ENCODE data around the gene TMEM17. TPM values are rescaled to one million over a fixed set of nuclear protein-coding genes. Genes with fewer than 3 reads are reported as not detected.

The TMEM17 gene
- total and polyA plus RNA-seq, 2 donors (not counting 3 experiments of a cell fraction or from before 2014, with no cell fraction given) = 0.91 to 2.0 TPM

DNA sequence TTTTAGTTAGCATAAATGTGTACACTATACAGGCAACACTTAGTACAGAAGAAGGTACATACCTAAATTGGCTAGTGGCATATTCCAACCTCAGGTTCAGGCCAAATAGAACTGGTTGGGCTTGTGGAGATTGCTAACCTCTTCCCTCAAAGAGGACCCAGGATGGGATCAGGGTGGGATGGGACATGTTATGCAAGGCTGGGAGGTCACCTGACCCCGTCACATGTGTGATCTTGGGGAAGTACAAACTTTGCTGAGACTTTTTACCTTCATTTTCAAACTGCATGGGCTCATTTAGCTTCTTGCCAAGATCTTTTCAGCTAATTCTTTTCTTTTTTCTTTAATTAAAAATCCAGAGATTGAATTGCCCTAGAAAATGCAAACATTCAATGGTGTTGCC is 36.9 kb downstream of the TMEM17 start:
- dilution Hi-C loops (cut with MboI; ENCODE audit: extremely low pct_ligation_motif_present, low sequenced_read_pairs) = no loop called here
- FAIRE-seq = no peak

More for the DNA sequence above, 36.9 kb downstream of the TMEM17 start:
- Histone ChIP-seq H3K36me3 (ENCODE audit: control insufficient read depth in 2 of 2, extremely low read depth in 1 of 2, insufficient read depth in 2 of 2, low read length in 2 of 2) (no peaks in the 10 kb centered on the region), H4K20me1 (replicated peaks; ENCODE audit: control insufficient read depth, extremely low read depth, insufficient read depth, low read length) (no peaks in the 10 kb centered on the region), H3K4me3 (replicated peaks in 1 of 3; ENCODE audit: insufficient read depth in 1 of 3, low read depth in 1 of 3, low read length in 3 of 3) (no peak overlapping the region), H3K9me3 (replicated peaks; ENCODE audit: control insufficient read depth, insufficient read depth, low read length) (no peaks in the 10 kb centered on the region), H3K4me2 (ENCODE audit: insufficient read depth, low read length) (no peak overlapping the region), H3K9ac (replicated peaks; ENCODE audit: extremely low read depth, insufficient read depth, low read length) (no peak overlapping the region), H3K9me1 (replicated peaks; ENCODE audit: control insufficient read depth, extremely low read depth, insufficient read depth, low read length) (no peaks in the 10 kb centered on the region), H3K27ac (ENCODE audit: insufficient read depth, low read depth, low read length) (no peak overlapping the region), H3K27me3 (ENCODE audit: control insufficient read depth in 2 of 2, insufficient read depth in 2 of 2, low read length in 2 of 2) (no peaks in the 10 kb centered on the region), H3K4me1 (ENCODE audit: control insufficient read depth, extremely low read depth, insufficient read depth, low read length) (no peaks in the 10 kb centered on the region), H3K79me2 (ENCODE audit: control insufficient read depth, insufficient read depth, low read length) (no peaks in the 10 kb centered on the region), H2AFZ (ENCODE audit: low read depth, low read length) (no peak overlapping the region)
- TF ChIP-seq EZH2 (IDR thresholded peaks at IDR 0.05; ENCODE audit: borderline replicate concordance, low read depth, low read length, severe bottlenecking) (no peak), POLR2AphosphoS5 (IDR thresholded peaks at IDR 0.05; ENCODE audit: insufficient read depth, low read depth, low read length) (no peak)
- TF ChIP-seq, protein P1, sequence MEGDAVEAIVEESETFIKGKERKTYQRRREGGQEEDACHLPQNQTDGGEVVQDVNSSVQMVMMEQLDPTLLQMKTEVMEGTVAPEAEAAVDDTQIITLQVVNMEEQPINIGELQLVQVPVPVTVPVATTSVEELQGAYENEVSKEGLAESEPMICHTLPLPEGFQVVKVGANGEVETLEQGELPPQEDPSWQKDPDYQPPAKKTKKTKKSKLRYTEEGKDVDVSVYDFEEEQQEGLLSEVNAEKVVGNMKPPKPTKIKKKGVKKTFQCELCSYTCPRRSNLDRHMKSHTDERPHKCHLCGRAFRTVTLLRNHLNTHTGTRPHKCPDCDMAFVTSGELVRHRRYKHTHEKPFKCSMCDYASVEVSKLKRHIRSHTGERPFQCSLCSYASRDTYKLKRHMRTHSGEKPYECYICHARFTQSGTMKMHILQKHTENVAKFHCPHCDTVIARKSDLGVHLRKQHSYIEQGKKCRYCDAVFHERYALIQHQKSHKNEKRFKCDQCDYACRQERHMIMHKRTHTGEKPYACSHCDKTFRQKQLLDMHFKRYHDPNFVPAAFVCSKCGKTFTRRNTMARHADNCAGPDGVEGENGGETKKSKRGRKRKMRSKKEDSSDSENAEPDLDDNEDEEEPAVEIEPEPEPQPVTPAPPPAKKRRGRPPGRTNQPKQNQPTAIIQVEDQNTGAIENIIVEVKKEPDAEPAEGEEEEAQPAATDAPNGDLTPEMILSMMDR (IDR thresholded peaks at IDR 0.05; ENCODE audit: extremely low read depth in 1 of 2, insufficient read depth in 1 of 2, low read depth in 1 of 2, low read length in 2 of 2) = no peak
- TF ChIP-seq, protein P2, sequence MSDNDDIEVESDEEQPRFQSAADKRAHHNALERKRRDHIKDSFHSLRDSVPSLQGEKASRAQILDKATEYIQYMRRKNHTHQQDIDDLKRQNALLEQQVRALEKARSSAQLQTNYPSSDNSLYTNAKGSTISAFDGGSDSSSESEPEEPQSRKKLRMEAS (IDR thresholded peaks at IDR 0.05; ENCODE audit: insufficient read depth, insufficient read length) = no peak
- DNase-seq (ENCODE audit: low read depth, low spot score) = no peak
- no TSS peak for BruUV-seq (replicated peaks)
- POLR2A ChIA-PET = no interaction called here
- intact Hi-C loops (cut with micrococcal nuclease) = no loop called here
- CTCF ChIA-PET = interaction anchor here (5.7 kb wide), 1 partner anchor 12 kb away, joined by 26 read pairs; no protein-coding TSS in a partner anchor
